HG03469 (cell line): ENCODE results near the gene SLFN12.
"Not testable (repeated sequence)": the region's sequence is repeated elsewhere in the genome, so short reads cannot be mapped to it uniquely, and the experiment has no call there.

ENCODE experiments used
- ATAC-seq: cut with Tn5 transposase; IDR thresholded peaks from one replicate; pipeline ENCODE4 v1.9.1; 2021; ENCODE audit warnings: mild to moderate bottlenecking, moderate library complexity, moderate number of reproducible peaks; ENCODE audit not compliant: unreplicated experiment

The SLFN12 gene

GRCh38 chr17:35414707-35415106, 17.6 kb downstream of the SLFN12 start:
- ATAC-seq: not testable (repeated sequence)

- ATAC-seq: no peak
These were observed 18.1 kb downstream of the SLFN12 start for GRCh38 chr17:35414247-35414646.

GRCh38 chr17:35407531-35407930, 24.8 kb downstream of the SLFN12 start:
- ATAC-seq: no peak

- ATAC-seq: no peak
These were observed 25.7 kb downstream of the SLFN12 start for GRCh38 chr17:35406568-35406967.

GRCh38 chr17:35404360-35404759, 27.9 kb downstream of the SLFN12 start:
- ATAC-seq: no peak

- ATAC-seq: not testable (repeated sequence)
These were observed 38.5 kb downstream of the SLFN12 start for GRCh38 chr17:35393783-35394182.

- no peak for ATAC-seq
These were observed 41.6 kb downstream of the SLFN12 start for GRCh38 chr17:35390663-35391062.

- ATAC-seq: no peak
These were observed 42.1 kb downstream of the SLFN12 start for GRCh38 chr17:35390156-35390555.

- no peak for ATAC-seq
These were observed 44.8 kb downstream of the SLFN12 start for GRCh38 chr17:35387496-35387895.

GRCh38 chr17:35377706-35378105, 54.6 kb downstream of the SLFN12 start:
- ATAC-seq: no peak

GRCh38 chr17:35377068-35377467, 55.2 kb downstream of the SLFN12 start:
- no peak for ATAC-seq

GRCh38 chr17:35376245-35376644, 56.1 kb downstream of the SLFN12 start:
- no peak for ATAC-seq

GRCh38 chr17:35374766-35375344, 57.4 kb downstream of the SLFN12 start:
- ATAC-seq: no peak

- no peak for ATAC-seq
These were observed 58.1 kb downstream of the SLFN12 start for GRCh38 chr17:35373984-35374765.

GRCh38 chr17:35373534-35373983, 58.7 kb downstream of the SLFN12 start, which contains the start of gene SLFN11:
Gene SLFN11 (minus strand): TSS chr17:35373621. CDS start chr17:35363807, 9,814 bp downstream.
- no peak for ATAC-seq

GRCh38 chr17:35372846-35373533, 59.3 kb downstream of the SLFN12 start:
- ATAC-seq: no peak

- no peak for ATAC-seq
These were observed 60.4 kb downstream of the SLFN12 start for GRCh38 chr17:35371934-35372333.

- ATAC-seq: peak; percentile 88
These were observed 64.0 kb downstream of the SLFN12 start for GRCh38 chr17:35368081-35368830.

- ATAC-seq: no peak
These were observed 71.3 kb downstream of the SLFN12 start for GRCh38 chr17:35361027-35361426.
